GM06990 (cell line): ENCODE data around the gene ULBP1.
"Not testable (repeated sequence)": the region's sequence is repeated elsewhere in the genome, so short reads cannot be mapped to it uniquely, and the experiment has no call there.

ENCODE experiments used
- DNase-seq: peaks from one replicate; pipeline ENCODE4 v3.0.0-alpha.2; 2011; ENCODE audit not compliant: insufficient read length; ENCODE audit errors: extremely low read depth
- H3K27me3 ChIP-seq: replicated peaks from 2 replicates; pipeline ENCODE4 v1.6.0; 2011; ENCODE audit warnings: low read length; ENCODE audit not compliant: control insufficient read depth, insufficient read depth
- H3K36me3 ChIP-seq: 2 replicates; pipeline ENCODE4 v1.5.1; 2011; ENCODE audit warnings: low read length; ENCODE audit not compliant: control insufficient read depth, insufficient read depth
- H3K4me3 ChIP-seq: replicated peaks from 2 replicates; pipeline ENCODE4 v1.5.1; 2011; ENCODE audit warnings: low read depth, mild to moderate bottlenecking, control low read depth, low read length
- TF ChIP-seq, protein P1 (sequence below): IDR thresholded peaks from 2 replicates; pipeline ENCODE4 v1.5.1; 2011; ENCODE audit warnings: low read length, control low read depth, mild to moderate bottlenecking, inconsistent platforms; ENCODE audit not compliant: insufficient read depth, poor library complexity, severe bottlenecking

The ULBP1 gene

DNA sequence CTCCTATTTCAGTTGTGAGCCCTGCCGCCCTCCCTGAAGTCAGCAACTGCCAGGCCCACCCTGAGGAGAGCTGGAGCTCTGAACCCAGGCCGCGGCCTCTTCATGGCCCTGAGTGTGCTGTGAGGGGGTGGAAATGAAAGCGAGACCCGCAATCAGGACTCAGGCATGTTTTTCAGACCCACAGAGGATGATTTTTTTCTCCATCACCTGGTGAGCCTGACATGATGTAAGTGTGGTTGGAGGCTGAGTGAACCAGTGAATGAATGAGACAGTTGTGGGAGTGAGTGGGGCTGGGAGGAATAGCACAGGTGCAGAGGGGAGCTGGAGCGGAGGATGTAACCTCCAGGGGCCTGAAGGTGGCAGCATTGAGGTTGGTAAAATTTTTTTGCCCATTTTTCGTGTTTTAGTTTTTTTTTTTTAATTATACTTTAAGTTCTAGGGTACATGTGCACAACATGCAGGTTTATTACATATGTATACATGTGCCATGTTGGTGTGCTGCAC lies 43.3 kb downstream of the ULBP1 start:
- H3K27me3 ChIP-seq, result no peaks in the 10 kb centered on the region; the same call in 1 of the 2 replicates
- TF ChIP-seq, protein P1, sequence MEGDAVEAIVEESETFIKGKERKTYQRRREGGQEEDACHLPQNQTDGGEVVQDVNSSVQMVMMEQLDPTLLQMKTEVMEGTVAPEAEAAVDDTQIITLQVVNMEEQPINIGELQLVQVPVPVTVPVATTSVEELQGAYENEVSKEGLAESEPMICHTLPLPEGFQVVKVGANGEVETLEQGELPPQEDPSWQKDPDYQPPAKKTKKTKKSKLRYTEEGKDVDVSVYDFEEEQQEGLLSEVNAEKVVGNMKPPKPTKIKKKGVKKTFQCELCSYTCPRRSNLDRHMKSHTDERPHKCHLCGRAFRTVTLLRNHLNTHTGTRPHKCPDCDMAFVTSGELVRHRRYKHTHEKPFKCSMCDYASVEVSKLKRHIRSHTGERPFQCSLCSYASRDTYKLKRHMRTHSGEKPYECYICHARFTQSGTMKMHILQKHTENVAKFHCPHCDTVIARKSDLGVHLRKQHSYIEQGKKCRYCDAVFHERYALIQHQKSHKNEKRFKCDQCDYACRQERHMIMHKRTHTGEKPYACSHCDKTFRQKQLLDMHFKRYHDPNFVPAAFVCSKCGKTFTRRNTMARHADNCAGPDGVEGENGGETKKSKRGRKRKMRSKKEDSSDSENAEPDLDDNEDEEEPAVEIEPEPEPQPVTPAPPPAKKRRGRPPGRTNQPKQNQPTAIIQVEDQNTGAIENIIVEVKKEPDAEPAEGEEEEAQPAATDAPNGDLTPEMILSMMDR, result peak; percentile 42
- no peak overlapping the region for H3K4me3 ChIP-seq
- peak; percentile 35 for DNase-seq
- no peaks in the 10 kb centered on the region for H3K36me3 ChIP-seq

DNA sequence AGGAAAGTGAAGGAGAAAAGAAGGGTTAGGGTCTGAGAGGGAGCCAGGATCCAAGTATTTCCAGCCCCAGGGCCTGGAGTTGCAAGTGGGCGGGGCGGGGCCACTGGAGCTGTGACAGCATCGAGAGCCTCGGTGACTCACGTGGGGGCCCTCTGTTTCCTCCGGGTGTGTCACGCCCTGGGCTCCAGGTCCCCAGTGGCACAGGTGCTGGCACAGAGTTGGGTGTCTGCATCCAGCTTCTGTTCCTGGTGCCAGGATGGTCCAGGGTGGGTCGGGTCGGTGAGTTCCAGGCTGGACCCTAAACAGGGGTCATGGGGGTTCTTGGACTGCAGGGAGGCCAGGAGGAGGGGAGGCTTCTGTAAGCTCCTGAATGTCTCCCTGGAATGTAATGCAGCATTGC lies 44.8 kb downstream of the ULBP1 start:
- DNase-seq, result no peak
- TF ChIP-seq, protein P1, result no peak
- H3K36me3 ChIP-seq, result no peaks in the 10 kb centered on the region
- no peak overlapping the region for H3K4me3 ChIP-seq
- peaks cover 1% of the 10 kb centered on the region for H3K27me3 ChIP-seq

DNA sequence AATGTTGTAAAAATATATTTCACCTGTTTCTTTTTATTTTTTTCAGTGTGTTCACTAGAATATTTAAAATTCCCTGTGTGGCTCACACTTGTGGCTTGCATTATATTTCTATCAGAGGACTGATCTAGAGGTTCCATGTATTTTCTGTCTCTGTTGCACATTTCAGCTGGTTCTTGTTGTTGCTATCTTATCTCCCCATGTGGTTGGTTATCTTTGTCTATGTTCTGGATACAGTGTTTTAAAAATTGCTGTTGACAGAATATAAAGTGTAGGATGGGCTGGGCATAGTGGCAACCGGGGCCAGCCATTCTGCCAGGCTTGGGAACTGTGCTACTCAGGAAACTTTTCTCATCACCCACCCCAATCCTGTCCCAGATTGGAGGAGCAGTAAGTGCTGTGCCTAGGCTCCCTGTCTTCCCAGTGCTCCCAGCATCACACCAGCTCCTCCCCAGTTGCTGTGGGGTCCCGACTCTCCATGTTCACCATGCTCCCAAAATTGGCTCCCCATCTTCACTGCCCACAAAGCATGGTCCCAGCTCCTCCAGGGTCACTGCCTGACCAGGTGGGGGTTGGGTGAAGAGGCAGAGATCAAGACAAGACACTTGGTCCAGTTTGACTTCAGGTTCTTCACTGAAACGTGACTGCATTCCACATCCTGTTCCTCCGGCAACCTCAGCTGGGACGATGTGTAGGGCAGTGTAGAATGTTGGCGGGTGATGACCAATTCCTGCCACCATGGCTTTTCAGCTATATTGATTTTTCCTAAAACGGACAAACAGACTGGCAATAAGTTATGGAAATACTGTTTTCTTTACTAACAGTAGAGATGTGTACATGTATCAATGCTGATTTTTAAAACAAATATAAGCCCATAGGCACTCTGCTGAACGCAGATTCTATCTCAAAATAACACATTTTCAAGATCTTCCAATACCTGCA lies 49.4 kb downstream of the ULBP1 start:
- not testable (repeated sequence) for H3K27me3 ChIP-seq, H3K4me3 ChIP-seq, DNase-seq, H3K36me3 ChIP-seq

DNA sequence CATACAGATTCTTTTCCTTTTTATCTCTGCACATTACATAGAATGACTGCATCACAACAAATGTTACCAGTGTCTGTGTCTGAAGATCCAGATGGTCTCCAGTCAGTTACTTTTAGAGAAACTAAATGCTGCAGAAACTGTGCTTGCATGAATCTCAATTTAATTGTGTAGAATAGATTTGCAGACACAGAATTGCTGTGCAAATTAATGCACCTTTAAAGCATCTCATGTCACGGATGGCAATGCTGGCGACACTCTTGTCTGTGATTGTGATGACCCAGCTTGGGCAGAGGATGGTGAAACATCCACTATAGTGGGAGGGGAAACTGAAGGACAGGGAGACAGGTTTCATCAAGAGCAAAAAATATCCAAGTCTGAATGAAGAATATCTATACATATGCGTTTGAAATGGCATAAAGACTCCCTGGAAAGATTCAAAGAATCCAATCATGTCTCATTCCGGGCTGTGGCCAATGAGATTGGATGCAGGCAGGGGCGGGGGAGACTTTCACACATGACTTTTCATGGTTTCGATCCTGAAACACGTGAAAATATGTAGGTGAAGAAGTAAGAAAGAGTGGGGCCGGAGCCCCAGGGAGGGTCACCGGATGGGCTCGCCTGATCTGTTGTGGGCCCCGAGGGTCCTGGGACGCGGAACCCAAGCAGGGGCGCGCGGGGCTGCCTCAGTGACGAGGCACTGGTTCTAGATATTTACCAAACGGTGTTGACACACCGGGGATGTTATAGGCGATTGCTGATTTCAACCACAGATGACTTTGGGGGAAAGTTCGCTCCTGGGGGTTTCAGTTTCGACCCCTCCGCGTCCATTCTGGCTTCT lies 50.3 kb downstream of the ULBP1 start:
- not testable (repeated sequence) for H3K27me3 ChIP-seq, H3K4me3 ChIP-seq, H3K36me3 ChIP-seq, DNase-seq

DNA sequence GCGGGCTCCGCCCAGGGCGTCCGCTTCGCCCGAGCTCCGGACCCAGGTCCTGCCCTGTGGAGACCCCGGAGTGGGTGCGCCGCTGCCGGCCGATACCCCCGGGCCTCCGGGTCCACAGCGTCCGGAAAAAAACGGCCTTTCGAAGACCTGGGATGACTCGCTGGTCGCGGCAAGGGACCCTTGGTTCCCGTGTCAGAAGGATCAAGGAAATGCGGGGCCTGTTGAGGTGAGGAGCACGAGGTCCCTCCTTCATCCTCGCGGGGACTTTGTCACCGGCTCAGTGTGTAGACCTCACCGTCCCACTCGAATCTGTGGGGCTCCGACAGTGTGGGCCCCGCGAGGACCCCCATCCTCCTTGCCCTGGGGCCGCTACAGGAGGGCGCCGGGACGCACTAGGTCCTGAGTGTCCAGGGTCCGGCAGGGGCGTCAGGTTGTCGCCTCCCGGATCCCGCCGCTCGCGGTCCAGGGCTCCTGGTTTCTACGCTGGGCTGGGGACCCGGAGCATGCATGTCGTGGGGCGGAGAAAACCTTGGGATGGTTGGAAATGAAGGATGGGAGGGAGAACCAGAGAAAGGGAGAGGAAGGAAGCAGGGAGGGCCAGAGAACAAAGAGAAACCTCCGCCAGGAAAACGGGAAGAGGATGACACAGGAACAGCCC lies 51.0 kb downstream of the ULBP1 start:
- not testable (repeated sequence) for H3K36me3 ChIP-seq, H3K27me3 ChIP-seq, DNase-seq, H3K4me3 ChIP-seq

DNA sequence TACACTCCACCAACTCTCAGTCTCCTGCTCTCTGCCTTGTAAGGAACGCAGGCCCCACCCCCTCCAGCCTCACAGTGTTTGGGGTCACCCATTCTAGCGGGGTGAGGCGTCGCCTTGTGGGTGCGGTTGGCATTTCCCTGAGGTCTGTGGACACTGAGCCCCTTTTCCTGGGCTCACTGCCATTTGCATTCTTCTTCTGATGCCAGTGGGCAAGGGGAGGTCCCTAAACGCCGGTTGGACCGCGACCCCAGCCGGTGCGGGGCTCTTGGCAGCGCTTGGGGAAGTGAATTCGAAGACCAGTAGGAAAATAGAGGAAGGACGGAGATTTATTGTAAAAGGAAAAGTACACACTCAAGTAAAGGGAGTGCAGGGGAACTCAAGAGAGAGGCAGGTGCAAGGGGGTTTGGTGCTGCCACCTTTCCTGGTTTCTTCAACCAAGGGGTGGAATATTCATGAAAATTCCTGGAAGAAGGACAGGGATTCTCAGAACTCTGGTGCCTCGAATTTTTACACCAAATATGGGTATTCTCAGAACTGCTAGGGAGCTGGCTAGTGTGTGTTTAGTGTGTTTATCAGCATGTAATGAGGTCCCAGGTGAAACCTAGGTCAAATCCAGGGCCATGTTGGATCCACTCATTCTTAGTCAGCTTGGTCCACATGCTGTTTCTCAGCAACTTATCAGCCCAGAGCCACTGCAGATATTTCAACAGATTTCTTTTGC lies 51.7 kb downstream of the ULBP1 start:
- not testable (repeated sequence) for H3K4me3 ChIP-seq, H3K27me3 ChIP-seq, DNase-seq, H3K36me3 ChIP-seq

DNA sequence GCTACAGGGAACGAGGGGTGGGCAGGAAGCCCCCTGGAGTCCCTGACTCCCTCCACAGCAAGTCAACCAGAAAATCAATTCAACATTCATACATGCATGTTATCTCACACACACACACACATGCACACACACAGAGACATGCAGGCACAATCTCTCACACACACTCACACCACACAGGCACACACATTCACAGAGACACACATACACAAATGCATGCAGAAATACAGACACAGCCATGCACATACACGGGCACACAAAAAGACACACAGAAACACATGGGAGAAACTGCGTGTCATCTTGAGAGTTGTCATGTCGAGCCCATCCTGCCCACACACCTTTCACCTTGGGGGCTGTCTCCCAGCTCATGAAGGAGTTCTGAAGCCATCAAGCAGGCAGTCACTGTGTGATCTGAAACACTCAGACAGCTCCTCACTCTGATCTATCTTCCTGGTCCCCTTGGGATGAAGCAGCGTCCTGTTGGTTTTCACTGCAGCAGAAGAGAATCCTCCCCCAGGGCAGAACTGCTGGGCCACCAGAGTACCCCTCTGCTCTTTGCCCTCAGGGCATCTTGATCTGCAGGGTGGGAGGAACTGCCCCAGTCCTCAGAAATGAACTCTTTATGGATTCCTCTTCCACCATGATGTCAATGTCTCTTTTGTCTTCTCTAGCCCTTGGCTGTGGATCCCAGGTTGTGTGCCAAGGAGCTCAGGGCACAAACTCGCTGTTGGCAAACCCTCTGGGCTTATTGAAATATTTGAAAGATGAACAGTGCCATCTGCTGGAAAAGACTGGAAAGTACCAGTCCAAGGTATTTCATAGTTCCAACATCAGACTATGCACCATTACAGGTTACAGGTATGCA lies 52.8 kb downstream of the ULBP1 start:
- Histone ChIP-seq H3K36me3 (no peaks in the 10 kb centered on the region), H3K4me3 (no peak overlapping the region), H3K27me3 (peaks cover 1% of the 10 kb centered on the region)
- DNase-seq, result peak; percentile 42
- TF ChIP-seq, protein P1, result peak; percentile 39

DNA sequence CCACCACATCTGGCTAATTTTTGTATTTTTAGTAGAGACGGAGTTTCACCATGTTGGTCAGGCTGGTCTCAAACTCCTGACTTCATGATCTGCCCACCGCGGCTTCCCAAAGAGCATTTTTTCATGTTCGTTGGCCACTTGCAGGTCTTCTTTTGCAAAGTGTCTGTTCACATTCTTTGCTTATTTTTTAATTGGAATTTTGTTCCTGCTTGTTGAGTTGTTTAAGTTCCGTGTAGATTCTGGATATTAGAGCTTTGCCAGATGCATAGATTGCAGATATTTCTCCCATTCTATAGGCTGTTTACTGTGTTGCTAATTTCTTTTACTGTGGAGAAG lies 53.4 kb downstream of the ULBP1 start:
- not testable (repeated sequence) for DNase-seq, H3K36me3 ChIP-seq, H3K4me3 ChIP-seq, H3K27me3 ChIP-seq
